NCI-H1930 (cell line): ENCODE results near the gene RPS18.

ENCODE experiments used
- DNase-seq, 2 experiments: peaks; one replicate each; lab custom pipeline; 2025; lab: John Stamatoyannopoulos, UW

The RPS18 gene

GRCh38 chr6:33289784-33290315 lies 18.0 kb downstream of the RPS18 start:
- DNase-seq = no peak

- no peak for DNase-seq
These were observed 18.6 kb downstream of the RPS18 start for GRCh38 chr6:33290459-33290858.

GRCh38 chr6:33292996-33293682 lies 21.3 kb downstream of the RPS18 start:
- DNase-seq = no peak

- no peak for DNase-seq
These were observed 22.4 kb downstream of the RPS18 start for GRCh38 chr6:33294086-33294823.

- DNase-seq = no peak
These were observed 23.9 kb downstream of the RPS18 start for GRCh38 chr6:33295621-33296369.

- no peak for DNase-seq
These were observed 25.0 kb downstream of the RPS18 start for GRCh38 chr6:33296797-33297405.

GRCh38 chr6:33297406-33297955 lies 25.6 kb downstream of the RPS18 start:
- DNase-seq = no peak

- DNase-seq = no peak
These were observed 26.3 kb downstream of the RPS18 start for GRCh38 chr6:33297956-33298772.

GRCh38 chr6:33298773-33299236 lies 26.9 kb downstream of the RPS18 start, which contains the start of gene RGL2:
RGL2 (minus strand) TSS chr6:33298942; CDS start chr6:33298610, 332 bp downstream.
- DNase-seq = peak in 1 of 2 experiments; percentile 57

GRCh38 chr6:33299237-33299944 lies 27.5 kb downstream of the RPS18 start:
- DNase-seq = peak; percentile 92 to 95

GRCh38 chr6:33301877-33302276 lies 30.0 kb downstream of the RPS18 start:
- no peak for DNase-seq

- DNase-seq = no peak
These were observed 32.3 kb downstream of the RPS18 start for GRCh38 chr6:33304216-33304615.

GRCh38 chr6:33305052-33305451 lies 33.2 kb downstream of the RPS18 start:
- no peak for DNase-seq

- DNase-seq = no peak
These were observed 34.5 kb downstream of the RPS18 start for GRCh38 chr6:33306356-33306755.

- DNase-seq = peak; percentile 37 to 52
These were observed 40.7 kb downstream of the RPS18 start for GRCh38 chr6:33312361-33313104.

- no peak for DNase-seq
These were observed 41.3 kb downstream of the RPS18 start for GRCh38 chr6:33313105-33313708.

GRCh38 chr6:33313709-33314514 lies 42.0 kb downstream of the RPS18 start, which contains the start of gene TAPBP:
TAPBP (minus strand) TSS chr6:33314078; CDS start chr6:33314041, 37 bp downstream.
- no peak for DNase-seq

GRCh38 chr6:33314515-33314942 lies 42.7 kb downstream of the RPS18 start:
- DNase-seq = peak in 1 of 2 experiments; percentile 13
